Psoas muscle (tissue), 8 donors: ENCODE measurements around the gene TBPL2. TPM values are rescaled to one million over a fixed set of nuclear protein-coding genes. Genes with fewer than 3 reads are reported as not detected.
"Not testable (repeated sequence)": the region's sequence is repeated elsewhere in the genome, so short reads cannot be mapped to it uniquely, and the experiment has no call there.

Experiments
- ATAC-seq, 4 donors: fragments of 200-7000 bp; cut with Tn5 transposase; one replicate each; pipeline ENCODE4 v1.9.1; 2020; ENCODE audit warnings: moderate library complexity in 3 of 4, mild to moderate bottlenecking in 2 of 4
- DNase-seq, 2 donors: peaks; one replicate each; pipeline ENCODE4 v3.0.0-alpha.2; 2020
- H3K27ac ChIP-seq: fragments of 200-600 bp; one replicate; pipeline ENCODE4 v1.8.0; 2022
- H3K27me3 ChIP-seq, 3 donors: fragments of 200-600 bp in 1 of 3; one replicate each; pipeline versions ENCODE4 v1.6.1 to v1.8.0; 2013 to 2022; ENCODE audit warnings: low read length in 2 of 3, mild to moderate bottlenecking in 2 of 3, moderate library complexity in 1 of 3; ENCODE audit not compliant: insufficient read depth in 3 of 3
- H3K36me3 ChIP-seq, 2 donors: fragments of 200-600 bp in 1 of 2; one replicate each; pipeline versions ENCODE4 v1.6.1 to v1.8.0; 2013 to 2022; ENCODE audit warnings: low read depth in 1 of 2, mild to moderate bottlenecking in 1 of 2, moderate library complexity in 1 of 2; ENCODE audit not compliant: insufficient read depth in 1 of 2
- H3K4me1 ChIP-seq: fragments of 200-600 bp; one replicate; pipeline ENCODE4 v1.8.0; 2022
- H3K4me3 ChIP-seq: fragments of 200-600 bp; one replicate; pipeline ENCODE4 v1.8.0; 2022; ENCODE audit warnings: mild to moderate bottlenecking
- H3K9me3 ChIP-seq: fragments of 200-600 bp; one replicate; pipeline ENCODE4 v1.8.0; 2022
- CTCF ChIP-seq: fragments of 200-600 bp; IDR thresholded peaks from one replicate; pipeline ENCODE4 v1.8.0; 2022; ENCODE audit warnings: antibody characterized with exemption
- WGBS, 3 donors: extraction: QIAGEN DNeasy Blood & Tissue Kit; methylation state at CpG; one replicate each; pipeline versions ENCODE4 v1.1.6 to v1.1.7; 2013; 5-methylcytosine and 5-hydroxymethylcytosine counted together
- intact Hi-C, 2 donors: fragments of 100-400 bp; cut with DNase I; formaldehyde crosslinking; loops; one replicate each; pipeline versions ENCODE4 v1.11.0 to v1.14.2; 2022
- long read RNA-seq, 2 donors: library from polyadenylated mRNA; unstranded; transcript quantifications; one replicate each; pipeline ENCODE4 v2.0.0, GENCODE V29; 2021
- polyA plus RNA-seq, 3 donors: library from polyadenylated mRNA; stranded (reverse); fragments of 200-250 nt; gene quantifications; one replicate each; pipeline ENCODE4 v1.2.3, GENCODE V29; 2013
- total RNA-seq, 4 donors: library from RNA; stranded (reverse); fragmentation: NEBNext Ultra II Directional in 2 of 4; extraction: Animal tissue kit (Norgen Biotek cat#: 25700) in 2 of 4; gene quantifications; one replicate each; pipeline versions ENCODE4 v1.2.1 to v1.2.4, GENCODE V29; 2021 to 2023
- donor health status: healthy with polysubstance abuse.
- donor health status: DM: no; HTN: no; CAD: no; lungs with moderate emphysema.
- donor health status: Bipolar disorder and iron deficiency.
- donor health status: healthy.
- donor health status: DM: yes; HTN: yes; CAD: no.
- donor health status: DM: no; HTN: no; CAD: no.
- donor health status: DM: no; HTN: no; CAD: no.
- donor health status: DM: yes; HTN: yes; CAD: no.

The TBPL2 gene
- total RNA-seq (not detected), polyA plus RNA-seq (not detected)
- long read RNA-seq, donor 1: 0 reads
- long read RNA-seq, donor 2: 0 reads

DNA sequence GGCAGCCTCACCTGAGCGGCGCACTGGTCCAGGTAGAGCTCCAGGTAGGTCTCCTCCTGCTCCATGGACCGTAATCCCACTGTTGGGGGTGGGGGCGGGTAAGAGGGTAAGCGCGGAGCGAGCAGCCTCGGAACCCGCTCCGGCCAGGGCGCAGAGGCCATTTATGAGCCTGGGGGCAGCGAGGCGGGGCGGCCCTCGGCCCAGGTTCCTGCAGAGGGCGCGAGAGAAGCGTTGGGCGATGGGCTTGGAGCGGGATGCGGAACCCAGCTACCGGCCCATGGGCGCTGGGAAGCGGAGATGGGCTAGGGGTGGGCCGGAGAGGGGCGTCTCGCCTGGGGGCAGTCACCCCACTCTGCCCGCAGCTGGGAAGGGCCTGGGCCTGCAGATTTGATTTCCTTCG lies at the start of gene TBPL2:
TSS of gene TBPL2 (minus strand) at position 232 of the 400 bp plus-strand sequence. CDS start at position 65, 167 bp downstream.
- DNase-seq (no peak), ATAC-seq (no peak)
- TF ChIP-seq CTCF: no peak
- intact Hi-C loops: loop anchor here (10.0 kb wide), 2 partner anchors 114 to 1034 kb away; no protein-coding TSS in a partner anchor
- no peaks in the 10 kb centered on the region for H3K4me1 ChIP-seq
- H3K36me3 ChIP-seq: no peaks in the 10 kb centered on the region
- H3K9me3 ChIP-seq: no peaks in the 10 kb centered on the region
- 38 to 45% (median 41%) methylated on average over 29 of the region's 29 CpGs for WGBS, 3 donors
- no peak within 1 kb of the TSS for H3K27ac ChIP-seq
- no peaks in the 10 kb centered on the region for H3K27me3 ChIP-seq
- no peak within 1 kb of the TSS for H3K4me3 ChIP-seq

- Histone ChIP-seq H3K4me1 (no peaks in the 10 kb centered on the region), H3K36me3 (no peaks in the 10 kb centered on the region), H3K27ac (no peak overlapping the region), H3K9me3 (no peaks in the 10 kb centered on the region), H3K4me3 (no peak overlapping the region), H3K27me3 (no peaks in the 10 kb centered on the region)
- intact Hi-C loops: no loop called here
- whole genome bisulfite sequencing, 3 donors: 34 to 51% (median 42%) methylated on average over 4 of the region's 4 CpGs
- DNase-seq (no peak), ATAC-seq (no peak)
- no peak for TF ChIP-seq CTCF
These were observed 47.8 kb upstream of the TBPL2 start for GRCh38 chr14:55488204-55488603.

GRCh38 chr14:55482936-55483605 lies 42.7 kb upstream of the TBPL2 start:
- Histone ChIP-seq H3K4me1 (no peaks in the 10 kb centered on the region), H3K9me3 (no peaks in the 10 kb centered on the region), H3K4me3 (no peak overlapping the region), H3K27ac (no peak overlapping the region), H3K36me3 (no peaks in the 10 kb centered on the region), H3K27me3 (no peaks in the 10 kb centered on the region)
- 80 to 85% (median 80%) methylated on average over 4 of the region's 4 CpGs for WGBS, 3 donors
- intact Hi-C loops: no loop called here
- DNase-seq (no peak), ATAC-seq (no peak)
- TF ChIP-seq CTCF: no peak

DNA sequence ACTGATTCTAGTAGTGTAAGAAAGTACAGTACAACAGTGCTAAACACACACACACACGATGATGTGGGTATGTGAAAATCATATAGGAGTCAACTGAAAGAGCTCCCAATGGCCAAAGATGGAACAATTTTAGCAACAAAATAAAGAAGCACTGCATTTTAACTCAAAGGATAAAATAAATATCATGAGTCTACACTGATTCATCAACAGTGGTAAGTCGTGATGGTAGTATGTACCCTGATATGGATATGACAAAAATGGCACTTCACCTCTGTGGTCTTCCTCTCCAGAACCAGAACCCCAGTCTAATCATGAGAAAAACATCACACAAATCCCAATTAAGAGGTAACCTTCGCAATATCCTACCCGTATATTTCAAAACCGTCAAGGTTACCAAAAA lies 41.4 kb upstream of the TBPL2 start:
- Histone ChIP-seq H3K27ac (no peak overlapping the region), H3K36me3 (no peaks in the 10 kb centered on the region), H3K27me3 (no peaks in the 10 kb centered on the region), H3K9me3 (no peaks in the 10 kb centered on the region), H3K4me1 (no peaks in the 10 kb centered on the region), H3K4me3 (no peak overlapping the region)
- 89 to 91% (median 89%) methylated on average over 5 of the region's 5 CpGs for WGBS, 3 donors
- intact Hi-C loops: no loop called here
- no peak for DNase-seq
- TF ChIP-seq CTCF: no peak
- ATAC-seq: no peak

DNA sequence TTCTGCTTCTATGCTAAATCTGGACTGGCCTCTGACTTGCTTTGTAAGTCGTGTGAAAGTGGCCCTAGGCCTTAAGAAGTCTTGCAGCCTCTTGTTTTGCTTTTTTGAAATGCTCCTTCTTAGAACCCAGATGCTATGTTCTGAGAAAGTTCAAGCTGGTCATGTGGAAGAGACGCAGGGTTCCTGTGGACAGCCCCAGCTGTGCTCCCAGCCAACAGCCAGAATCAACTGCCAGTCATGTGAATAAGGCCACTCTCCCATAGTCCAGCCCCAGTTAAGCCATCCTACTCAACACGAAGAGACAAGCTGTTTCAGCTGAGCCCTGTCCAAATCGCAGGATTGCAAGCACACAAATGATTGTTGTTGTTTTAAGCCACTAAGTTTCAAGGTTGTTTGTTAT lies 37.3 kb upstream of the TBPL2 start:
- Histone ChIP-seq H3K4me3 (no peak overlapping the region), H3K4me1 (no peaks in the 10 kb centered on the region), H3K36me3 (no peaks in the 10 kb centered on the region), H3K9me3 (no peaks in the 10 kb centered on the region), H3K27ac (no peak overlapping the region), H3K27me3 (no peaks in the 10 kb centered on the region)
- no peak for TF ChIP-seq CTCF
- ATAC-seq (no peak), DNase-seq (no peak)
- intact Hi-C loops: no loop called here
- WGBS, 3 donors: 29 to 57% (median 30%) methylated on average over 4 of the region's 4 CpGs

- H3K4me1 ChIP-seq, H3K4me3 ChIP-seq, H3K9me3 ChIP-seq, H3K27me3 ChIP-seq, DNase-seq, H3K27ac ChIP-seq, H3K36me3 ChIP-seq, ATAC-seq, intact Hi-C loops: not testable (repeated sequence)
- WGBS, 3 donors: 93 to 100% (median 95%) methylated on average over 3 of the region's 3 CpGs
These were observed 36.0 kb upstream of the TBPL2 start for GRCh38 chr14:55476448-55476847.
